Esophagus squamous epithelium (tissue), 4 donors: Measurements from ENCODE around the gene F2RL1.

Source experiments
- POLR2A ChIP-seq, 4 donors: fragments of 450-650 bp; IDR thresholded peaks; one replicate each; pipeline ENCODE4 v1.6.1; 2017; ENCODE audit warnings: antibody characterized with exemption in 4 of 4, mild to moderate bottlenecking in 4 of 4, moderate library complexity in 3 of 4
- TF ChIP-seq, protein P1 (sequence below), 6 experiments: fragments of 450-650 bp in 4 of 6; fragments of 200-600 bp in 2 of 6; sonication (generic) in 2 of 6; IDR thresholded peaks; one replicate each; pipeline ENCODE4 v1.5.1; 2016 to 2019; ENCODE audit warnings: antibody characterized with exemption in 6 of 6, mild to moderate bottlenecking in 4 of 6, moderate library complexity in 4 of 6

DNA sequence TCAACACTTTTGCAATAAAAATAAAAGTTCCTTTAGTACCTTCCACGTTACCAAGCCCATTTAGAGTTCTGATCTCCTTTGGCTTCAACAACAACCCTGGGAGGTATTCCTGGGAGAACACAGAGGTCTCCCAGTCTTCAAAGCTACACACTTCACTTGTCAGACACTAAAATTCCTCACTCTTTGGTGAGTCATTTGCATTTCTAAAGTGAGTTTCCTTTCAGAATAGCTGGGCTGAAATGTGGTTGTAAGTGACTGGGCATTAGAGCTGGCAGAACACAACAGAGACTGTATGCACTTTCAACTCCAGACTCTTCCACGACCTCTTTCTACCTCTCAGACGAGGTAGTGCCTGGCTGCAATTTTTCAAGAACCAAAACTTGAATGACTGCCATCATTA is 11.5 kb upstream of the F2RL1 start:
- TF ChIP-seq, protein P1, sequence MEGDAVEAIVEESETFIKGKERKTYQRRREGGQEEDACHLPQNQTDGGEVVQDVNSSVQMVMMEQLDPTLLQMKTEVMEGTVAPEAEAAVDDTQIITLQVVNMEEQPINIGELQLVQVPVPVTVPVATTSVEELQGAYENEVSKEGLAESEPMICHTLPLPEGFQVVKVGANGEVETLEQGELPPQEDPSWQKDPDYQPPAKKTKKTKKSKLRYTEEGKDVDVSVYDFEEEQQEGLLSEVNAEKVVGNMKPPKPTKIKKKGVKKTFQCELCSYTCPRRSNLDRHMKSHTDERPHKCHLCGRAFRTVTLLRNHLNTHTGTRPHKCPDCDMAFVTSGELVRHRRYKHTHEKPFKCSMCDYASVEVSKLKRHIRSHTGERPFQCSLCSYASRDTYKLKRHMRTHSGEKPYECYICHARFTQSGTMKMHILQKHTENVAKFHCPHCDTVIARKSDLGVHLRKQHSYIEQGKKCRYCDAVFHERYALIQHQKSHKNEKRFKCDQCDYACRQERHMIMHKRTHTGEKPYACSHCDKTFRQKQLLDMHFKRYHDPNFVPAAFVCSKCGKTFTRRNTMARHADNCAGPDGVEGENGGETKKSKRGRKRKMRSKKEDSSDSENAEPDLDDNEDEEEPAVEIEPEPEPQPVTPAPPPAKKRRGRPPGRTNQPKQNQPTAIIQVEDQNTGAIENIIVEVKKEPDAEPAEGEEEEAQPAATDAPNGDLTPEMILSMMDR (IDR thresholded peaks at IDR 0.05): no peak
- TF ChIP-seq POLR2A (IDR thresholded peaks at IDR 0.05): no peak
